ENCODE data around the gene DTNBP1. TPM values are rescaled to one million over a fixed set of nuclear protein-coding genes. Genes with fewer than 3 reads are reported as not detected.

Gene DTNBP1
- total RNA-seq, 2 donors from 2014 or later, result 11.5 to 30.8 TPM

GRCh38 chr6:15496345-15497131 is 166.3 kb downstream of the DTNBP1 start:
- ATAC-seq (ENCODE audit: insufficient number of reproducible peaks, low FRiP score, low read depth) (no peak), DNase-seq (ENCODE audit: low spot score) (no peak)
- H3K4me1 ChIP-seq (ENCODE audit: control insufficient read depth in 1 of 2, low read depth in 2 of 2), result peaks cover 0 to 17% of the 10 kb centered on the region in 2 donors
- no peaks in the 10 kb centered on the region for H3K9me3 ChIP-seq
- H3K36me3 ChIP-seq, result peaks cover 10% of the 10 kb centered on the region
- H3K27ac ChIP-seq, result no peak overlapping the region
- no peak overlapping the region for H3K4me3 ChIP-seq
- no peaks in the 10 kb centered on the region for H3K27me3 ChIP-seq (replicated peaks; ENCODE audit: insufficient read depth)
- TF ChIP-seq, protein P1, sequence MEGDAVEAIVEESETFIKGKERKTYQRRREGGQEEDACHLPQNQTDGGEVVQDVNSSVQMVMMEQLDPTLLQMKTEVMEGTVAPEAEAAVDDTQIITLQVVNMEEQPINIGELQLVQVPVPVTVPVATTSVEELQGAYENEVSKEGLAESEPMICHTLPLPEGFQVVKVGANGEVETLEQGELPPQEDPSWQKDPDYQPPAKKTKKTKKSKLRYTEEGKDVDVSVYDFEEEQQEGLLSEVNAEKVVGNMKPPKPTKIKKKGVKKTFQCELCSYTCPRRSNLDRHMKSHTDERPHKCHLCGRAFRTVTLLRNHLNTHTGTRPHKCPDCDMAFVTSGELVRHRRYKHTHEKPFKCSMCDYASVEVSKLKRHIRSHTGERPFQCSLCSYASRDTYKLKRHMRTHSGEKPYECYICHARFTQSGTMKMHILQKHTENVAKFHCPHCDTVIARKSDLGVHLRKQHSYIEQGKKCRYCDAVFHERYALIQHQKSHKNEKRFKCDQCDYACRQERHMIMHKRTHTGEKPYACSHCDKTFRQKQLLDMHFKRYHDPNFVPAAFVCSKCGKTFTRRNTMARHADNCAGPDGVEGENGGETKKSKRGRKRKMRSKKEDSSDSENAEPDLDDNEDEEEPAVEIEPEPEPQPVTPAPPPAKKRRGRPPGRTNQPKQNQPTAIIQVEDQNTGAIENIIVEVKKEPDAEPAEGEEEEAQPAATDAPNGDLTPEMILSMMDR (IDR thresholded peaks at IDR 0.05), result no peak

- Histone ChIP-seq H3K27ac (no peak overlapping the region), H3K9me3 (no peaks in the 10 kb centered on the region), H3K4me1 (ENCODE audit: control insufficient read depth in 1 of 2, low read depth in 2 of 2) (peaks cover 4 to 18% of the 10 kb centered on the region in 2 donors), H3K27me3 (replicated peaks; ENCODE audit: insufficient read depth) (no peaks in the 10 kb centered on the region), H3K4me3 (no peak overlapping the region), H3K36me3 (peaks cover 10% of the 10 kb centered on the region)
- DNase-seq (ENCODE audit: low spot score) (no peak), ATAC-seq (ENCODE audit: insufficient number of reproducible peaks, low FRiP score, low read depth) (no peak)
- TF ChIP-seq, protein P1 (IDR thresholded peaks at IDR 0.05), result no peak
Observed at GRCh38 chr6:15495375-15495901, 167.4 kb downstream of the DTNBP1 start.

GRCh38 chr6:15493437-15494168 is 169.2 kb downstream of the DTNBP1 start:
- H3K4me3 ChIP-seq, result no peak overlapping the region
- no peak overlapping the region for H3K27ac ChIP-seq
- TF ChIP-seq, protein P1 (IDR thresholded peaks at IDR 0.05), result no peak
- no peaks in the 10 kb centered on the region for H3K9me3 ChIP-seq
- peaks cover 4 to 18% of the 10 kb centered on the region in 2 donors for H3K4me1 ChIP-seq (ENCODE audit: control insufficient read depth in 1 of 2, low read depth in 2 of 2)
- no peaks in the 10 kb centered on the region for H3K27me3 ChIP-seq (replicated peaks; ENCODE audit: insufficient read depth)
- no peak for ATAC-seq (ENCODE audit: insufficient number of reproducible peaks, low FRiP score, low read depth)
- DNase-seq (ENCODE audit: low spot score), result no peak
- peaks cover 16% of the 10 kb centered on the region for H3K36me3 ChIP-seq

DNA sequence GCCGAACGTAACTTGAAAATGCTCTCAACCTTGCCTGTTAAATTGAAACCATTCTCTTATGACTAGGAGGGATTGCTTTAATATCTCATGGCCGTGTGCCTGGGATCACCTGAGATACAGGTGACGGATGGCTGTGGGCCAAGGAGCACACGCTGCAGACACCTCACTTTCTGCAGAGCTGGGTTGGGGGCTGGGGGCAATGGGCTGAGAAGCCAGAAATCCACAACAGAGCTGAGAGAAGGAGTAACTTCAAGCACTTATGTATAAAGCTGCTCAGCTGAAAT is 170.9 kb downstream of the DTNBP1 start:
- DNase-seq (ENCODE audit: low spot score) (no peak), ATAC-seq (ENCODE audit: insufficient number of reproducible peaks, low FRiP score, low read depth) (no peak)
- Histone ChIP-seq H3K27me3 (replicated peaks; ENCODE audit: insufficient read depth) (no peaks in the 10 kb centered on the region), H3K4me3 (no peak overlapping the region), H3K36me3 (peaks cover 24% of the 10 kb centered on the region), H3K27ac (no peak overlapping the region), H3K9me3 (no peaks in the 10 kb centered on the region), H3K4me1 (ENCODE audit: control insufficient read depth in 1 of 2, low read depth in 2 of 2) (peaks cover 4 to 18% of the 10 kb centered on the region in 2 donors)
- TF ChIP-seq, protein P1 (IDR thresholded peaks at IDR 0.05), result no peak

DNA sequence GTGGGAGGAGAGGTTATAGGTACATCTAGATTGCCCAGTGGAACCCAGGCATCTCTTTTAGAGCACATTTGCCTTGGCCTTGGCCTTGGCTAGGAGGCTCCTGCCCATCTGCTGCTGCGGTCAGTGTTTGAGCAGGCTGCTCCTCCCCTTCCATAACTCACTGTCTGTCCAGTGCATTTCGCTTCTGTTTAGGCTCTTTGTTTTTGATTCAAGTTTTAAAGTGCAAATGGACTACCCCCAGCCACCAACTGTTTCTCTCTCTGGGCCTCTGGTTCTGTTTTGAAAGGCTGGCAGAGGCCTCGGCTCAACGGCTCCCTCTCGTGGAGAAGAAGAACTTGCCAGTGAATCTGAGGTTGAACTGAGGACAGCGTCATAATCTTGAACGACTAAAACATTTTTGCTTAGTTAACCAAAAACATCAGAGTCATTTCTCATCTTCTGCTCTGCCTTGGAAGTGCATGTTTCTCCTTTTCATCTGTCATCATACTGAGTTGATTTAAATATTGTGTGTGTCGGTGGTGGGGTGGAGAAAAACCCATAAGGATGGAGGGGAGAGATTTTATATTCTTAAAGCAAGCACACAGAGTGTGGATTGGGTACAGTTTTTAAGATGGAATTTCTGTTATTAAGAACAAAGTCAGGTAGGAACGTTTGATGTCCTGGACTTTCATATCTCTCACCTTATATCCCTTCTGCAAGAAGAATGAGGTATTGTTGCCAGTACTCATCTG is 171.4 kb downstream of the DTNBP1 start:
- H3K27me3 ChIP-seq (replicated peaks; ENCODE audit: insufficient read depth), result no peaks in the 10 kb centered on the region
- ATAC-seq (ENCODE audit: insufficient number of reproducible peaks, low FRiP score, low read depth), result peak; percentile 53
- no peak for DNase-seq (ENCODE audit: low spot score)
- TF ChIP-seq, protein P1 (IDR thresholded peaks at IDR 0.05), result peak; percentile 88
- peaks cover 4 to 18% of the 10 kb centered on the region in 2 donors for H3K4me1 ChIP-seq (ENCODE audit: control insufficient read depth in 1 of 2, low read depth in 2 of 2)
- H3K36me3 ChIP-seq, result peaks cover 19% of the 10 kb centered on the region
- no peak overlapping the region for H3K4me3 ChIP-seq
- no peak overlapping the region for H3K27ac ChIP-seq
- H3K9me3 ChIP-seq, result no peaks in the 10 kb centered on the region
